Left kidney (tissue), 2 donors: ENCODE results near the gene ODF2L. TPM values are rescaled to one million over a fixed set of nuclear protein-coding genes. Genes with fewer than 3 reads are reported as not detected.

Experiments used
- DNase-seq: peaks from one replicate; pipeline ENCODE4 v3.0.0-alpha.2; 2013
- polyA plus RNA-seq: library from polyadenylated mRNA; unstranded; fragments of 120-200 nt; gene quantifications from one replicate; pipeline ENCODE4 v1.2.1, GENCODE V29; 2013; ENCODE audit not compliant: insufficient read length

Gene ODF2L
- polyA plus RNA-seq, 1 donor, result 83.2 TPM

DNA sequence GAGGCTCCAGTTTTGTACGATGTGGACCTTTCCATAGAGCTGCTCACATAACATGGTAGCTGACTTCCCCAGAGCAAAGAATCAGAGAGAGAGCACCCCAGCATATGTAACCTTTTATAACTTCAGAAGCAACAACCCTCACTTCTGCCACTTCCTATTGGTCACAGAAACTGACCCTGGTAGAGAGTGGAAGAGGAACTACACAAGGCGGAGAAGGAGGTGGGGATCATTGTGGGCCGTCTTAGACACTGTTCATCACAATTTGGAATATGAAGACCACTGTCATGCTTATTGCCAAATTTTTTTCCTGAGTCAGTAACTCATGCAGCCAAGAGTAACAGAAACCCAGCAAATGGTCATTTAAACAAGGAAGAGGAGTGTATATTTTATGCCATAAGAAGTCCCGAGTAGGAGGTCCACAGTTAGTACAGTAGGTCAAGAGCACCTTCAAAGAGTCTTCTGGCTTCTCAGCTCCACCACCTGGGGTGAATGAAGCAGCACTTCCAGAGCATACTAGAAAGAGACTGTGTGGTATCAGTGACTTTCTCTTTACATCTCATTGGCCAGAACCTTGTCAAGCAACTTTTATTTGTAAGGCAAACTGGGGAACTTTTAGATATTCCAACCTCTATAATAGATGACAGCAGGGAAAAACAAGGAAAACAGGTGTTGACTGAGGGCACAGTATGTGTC is 71.8 kb downstream of the ODF2L start:
- DNase-seq, result no peak

- no peak for DNase-seq
Measured at GRCh38 chr1:86322241-86322640, 73.9 kb downstream of the ODF2L start.

DNA sequence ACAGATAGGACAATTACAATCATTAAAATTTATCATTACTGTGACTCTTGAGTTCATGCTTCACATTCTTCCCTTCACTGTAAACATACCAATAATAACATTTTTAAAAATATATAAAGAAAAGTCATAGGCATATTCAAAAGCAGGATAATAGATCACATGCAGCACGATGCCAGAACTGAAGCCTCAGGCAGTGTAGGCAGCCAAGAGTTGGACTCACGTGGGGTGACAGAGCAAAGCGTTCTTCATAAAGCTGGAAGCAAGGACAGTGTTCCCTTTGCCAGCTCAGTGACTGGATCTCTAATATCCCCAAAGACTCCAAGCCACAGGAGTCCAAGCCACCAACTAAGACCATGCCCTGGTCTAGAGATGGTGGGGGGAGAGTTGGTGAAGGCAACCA is 77.7 kb downstream of the ODF2L start:
- no peak for DNase-seq

- no peak for DNase-seq
Measured at GRCh38 chr1:86317926-86318325, 78.2 kb downstream of the ODF2L start.

DNA sequence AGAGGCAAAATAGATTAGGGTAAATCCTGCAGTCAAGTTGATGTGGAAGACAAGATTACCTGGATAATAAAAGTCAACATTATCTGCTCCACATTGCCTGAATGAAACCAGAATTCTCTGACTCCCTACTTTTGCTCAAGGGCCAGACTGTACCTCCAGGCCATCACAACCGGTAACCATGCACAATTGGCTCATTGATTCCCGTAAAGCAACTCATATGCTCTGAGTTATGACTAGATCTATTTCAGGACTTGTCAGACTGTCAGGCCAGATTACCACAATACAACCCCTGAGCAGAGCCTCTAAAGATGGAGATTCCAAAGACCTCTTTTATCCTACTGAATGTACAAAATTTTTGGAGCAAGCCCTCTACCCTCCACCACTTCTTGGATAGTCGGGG is 90.4 kb downstream of the ODF2L start:
- DNase-seq, result no peak

DNA sequence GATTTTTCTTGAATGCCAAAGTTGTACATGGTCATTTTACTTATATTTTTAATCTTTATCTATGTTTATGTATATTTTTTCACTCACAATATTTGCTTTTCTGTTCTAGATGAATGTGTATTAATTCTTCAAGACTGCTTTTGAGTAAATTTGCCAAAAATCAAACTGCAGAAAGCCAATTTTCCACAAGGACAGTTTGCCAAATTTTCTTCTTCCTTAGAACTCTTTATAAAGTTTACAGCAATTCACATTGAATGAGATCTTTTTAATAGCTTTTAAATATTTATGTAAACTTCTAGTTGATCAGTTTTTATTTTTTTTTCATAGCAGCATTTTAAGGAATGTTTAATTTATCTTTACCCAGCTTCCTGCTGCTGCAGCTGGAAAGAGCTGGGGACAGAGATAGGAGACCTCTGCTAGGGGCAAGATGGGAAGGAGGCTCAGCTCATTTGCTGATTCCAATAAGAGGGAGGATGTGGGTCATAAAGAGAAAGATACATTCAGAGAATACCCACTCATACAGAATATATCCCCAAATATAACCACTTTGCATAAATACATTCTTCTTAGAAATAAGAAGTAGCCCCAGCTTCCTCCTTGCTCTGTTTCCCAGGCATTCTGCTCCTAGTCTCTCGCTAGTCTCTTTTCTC is 93.0 kb downstream of the ODF2L start:
- no peak for DNase-seq

Other genes with a start within 250 kb of the ODF2L start
- 1.8 TPM for gene COL24A1, start 239.6 kb downstream of the ODF2L start, polyA plus RNA-seq
- 0.05 TPM for gene CLCA2, start 27.8 kb upstream of the ODF2L start, polyA plus RNA-seq
- not detected for gene CLCA1, start 72.6 kb upstream of the ODF2L start, polyA plus RNA-seq
- gene CLCA4, start 150.8 kb upstream of the ODF2L start, polyA plus RNA-seq, result not detected